ENCODE results near the gene TEDC1. TPM values are rescaled to one million over a fixed set of nuclear protein-coding genes. Genes with fewer than 3 reads are reported as not detected.
"Not testable (repeated sequence)": the region's sequence is repeated elsewhere in the genome, so short reads cannot be mapped to it uniquely, and the experiment has no call there.

Gene TEDC1
- total RNA-seq, 1 donor: 5.1 TPM

- not testable (repeated sequence) for H3K4me1 ChIP-seq (ENCODE audit: insufficient read depth, low read length); H3K9me3 ChIP-seq (ENCODE audit: low read depth, low read length); H3K27ac ChIP-seq (ENCODE audit: low read depth, low read length); H3K4me3 ChIP-seq (ENCODE audit: insufficient read depth, low read length); H2AFZ ChIP-seq (ENCODE audit: low read length); DNase-seq (ENCODE audit: insufficient read length, low spot score, missing footprints); H3K36me3 ChIP-seq (ENCODE audit: insufficient read depth, low read length); H3K4me2 ChIP-seq (ENCODE audit: insufficient read depth, low read length); H4K20me1 ChIP-seq (ENCODE audit: insufficient read depth, low read length); H3K79me2 ChIP-seq (ENCODE audit: insufficient read depth, low read length); H3K27me3 ChIP-seq (ENCODE audit: insufficient read depth, low read length)
Measured at GRCh38 chr14:105546410-105546809, 55.4 kb downstream of the TEDC1 start.

- H3K27me3 ChIP-seq (ENCODE audit: insufficient read depth, low read length); H3K4me1 ChIP-seq (ENCODE audit: insufficient read depth, low read length); H4K20me1 ChIP-seq (ENCODE audit: insufficient read depth, low read length); H3K4me2 ChIP-seq (ENCODE audit: insufficient read depth, low read length); H3K9me3 ChIP-seq (ENCODE audit: low read depth, low read length); DNase-seq (ENCODE audit: insufficient read length, low spot score, missing footprints); H2AFZ ChIP-seq (ENCODE audit: low read length); H3K79me2 ChIP-seq (ENCODE audit: insufficient read depth, low read length); H3K4me3 ChIP-seq (ENCODE audit: insufficient read depth, low read length); H3K27ac ChIP-seq (ENCODE audit: low read depth, low read length); H3K36me3 ChIP-seq (ENCODE audit: insufficient read depth, low read length): not testable (repeated sequence)
Measured at GRCh38 chr14:105547072-105547471, 56.0 kb downstream of the TEDC1 start.

- Histone ChIP-seq H3K36me3 (ENCODE audit: insufficient read depth, low read length) (no peaks in the 10 kb centered on the region), H3K9me3 (ENCODE audit: low read depth, low read length) (peaks cover 4% of the 10 kb centered on the region), H3K4me1 (ENCODE audit: insufficient read depth, low read length) (no peaks in the 10 kb centered on the region), H3K27me3 (ENCODE audit: insufficient read depth, low read length) (peaks cover 3% of the 10 kb centered on the region), H3K27ac (ENCODE audit: low read depth, low read length) (no peak overlapping the region), H3K4me2 (ENCODE audit: insufficient read depth, low read length) (no peak overlapping the region), H3K79me2 (ENCODE audit: insufficient read depth, low read length) (no peaks in the 10 kb centered on the region), H3K4me3 (ENCODE audit: insufficient read depth, low read length) (no peak overlapping the region), H2AFZ (ENCODE audit: low read length) (no peak overlapping the region), H4K20me1 (ENCODE audit: insufficient read depth, low read length) (no peaks in the 10 kb centered on the region)
- no peak for DNase-seq (ENCODE audit: insufficient read length, low spot score, missing footprints)
- TF ChIP-seq CTCF (IDR thresholded peaks at IDR 0.05; ENCODE audit: extremely low read depth, low read depth, low read length): no peak
Measured at GRCh38 chr14:105547741-105548169, 56.7 kb downstream of the TEDC1 start.

Other genes starting within 250 kb of the TEDC1 start
- 54.3 and 60.1 TPM in 2 replicates for gene BTBD6, start 242.7 kb upstream of the TEDC1 start, total RNA-seq
- gene BRF1, start 190.2 kb upstream of the TEDC1 start, total RNA-seq: 33.6 and 34.4 TPM in 2 replicates
- 81.1 and 81.3 TPM in 2 replicates for gene PACS2, start 176.5 kb upstream of the TEDC1 start, total RNA-seq
- gene TEX22, start 92.7 kb upstream of the TEDC1 start, total RNA-seq: under 0.01 and 0.29 TPM in 2 replicates
- gene MTA1, start 71.4 kb upstream of the TEDC1 start, total RNA-seq: 60.4 TPM in 2 replicates
- 31.5 and 43.8 TPM in 2 replicates for gene CRIP2, start 16.4 kb upstream of the TEDC1 start, total RNA-seq
- gene CRIP1, start 4.4 kb upstream of the TEDC1 start, total RNA-seq: 5.0 and 8.7 TPM in 2 replicates
- 1.8 and 2.7 TPM in 2 replicates for gene TMEM121, start 35.3 kb downstream of the TEDC1 start, total RNA-seq

All from osteoblast (primary cell).